T-helper 2 cell treated with Interferon-gamma antibody and Interleukin-4, amounts not matched to agents 100 ng/mL and 5 ng/mL, for 36 hours (primary cell): Measurements from ENCODE around the gene RPS21. TPM values are rescaled to one million over a fixed set of nuclear protein-coding genes. Genes with fewer than 3 reads are reported as not detected.

Experiments used
- total RNA-seq: library from RNA; stranded (reverse); gene quantifications from 2 replicates; pipeline ENCODE4 v1.2.3, GENCODE V29; 2022

Gene RPS21
- total RNA-seq, 1 donor from 2014 or later = 1,960 TPM

Other genes starting within 250 kb of the RPS21 start
- gene PSMA7, start 243.7 kb upstream of the RPS21 start, total RNA-seq = 317 and 321 TPM in 2 replicates
- 20.0 and 22.0 TPM in 2 replicates for gene SS18L1, start 243.3 kb upstream of the RPS21 start, total RNA-seq
- 30.9 and 33.4 TPM in 2 replicates for gene MTG2, start 204.1 kb upstream of the RPS21 start, total RNA-seq
- gene HRH3, start 166.8 kb upstream of the RPS21 start, total RNA-seq = not detected in 2 replicates
- 27.2 TPM in 2 replicates for gene OSBPL2, start 148.6 kb upstream of the RPS21 start, total RNA-seq
- gene ADRM1, start 84.1 kb upstream of the RPS21 start, total RNA-seq = 109 and 114 TPM in 2 replicates
- 0.70 and 0.77 TPM in 2 replicates for gene LAMA5, start 19.8 kb upstream of the RPS21 start, total RNA-seq
- gene CABLES2, start 20.2 kb downstream of the RPS21 start, total RNA-seq = 21.9 and 22.0 TPM in 2 replicates
- not detected in 2 replicates for gene RBBP8NL, start 40.4 kb downstream of the RPS21 start, total RNA-seq
- gene GATA5, start 88.9 kb downstream of the RPS21 start, total RNA-seq = not detected in 2 replicates